GM21737 (cell line): ENCODE results near the gene CHST12.
"Not testable (repeated sequence)": the region's sequence is repeated elsewhere in the genome, so short reads cannot be mapped to it uniquely, and the experiment has no call there.

ENCODE experiments used
- ATAC-seq: cut with Tn5 transposase; IDR thresholded peaks from one replicate; pipeline ENCODE4 v1.9.1; 2021; ENCODE audit warnings: mild to moderate bottlenecking, moderate library complexity; ENCODE audit not compliant: unreplicated experiment

CHST12 gene

DNA sequence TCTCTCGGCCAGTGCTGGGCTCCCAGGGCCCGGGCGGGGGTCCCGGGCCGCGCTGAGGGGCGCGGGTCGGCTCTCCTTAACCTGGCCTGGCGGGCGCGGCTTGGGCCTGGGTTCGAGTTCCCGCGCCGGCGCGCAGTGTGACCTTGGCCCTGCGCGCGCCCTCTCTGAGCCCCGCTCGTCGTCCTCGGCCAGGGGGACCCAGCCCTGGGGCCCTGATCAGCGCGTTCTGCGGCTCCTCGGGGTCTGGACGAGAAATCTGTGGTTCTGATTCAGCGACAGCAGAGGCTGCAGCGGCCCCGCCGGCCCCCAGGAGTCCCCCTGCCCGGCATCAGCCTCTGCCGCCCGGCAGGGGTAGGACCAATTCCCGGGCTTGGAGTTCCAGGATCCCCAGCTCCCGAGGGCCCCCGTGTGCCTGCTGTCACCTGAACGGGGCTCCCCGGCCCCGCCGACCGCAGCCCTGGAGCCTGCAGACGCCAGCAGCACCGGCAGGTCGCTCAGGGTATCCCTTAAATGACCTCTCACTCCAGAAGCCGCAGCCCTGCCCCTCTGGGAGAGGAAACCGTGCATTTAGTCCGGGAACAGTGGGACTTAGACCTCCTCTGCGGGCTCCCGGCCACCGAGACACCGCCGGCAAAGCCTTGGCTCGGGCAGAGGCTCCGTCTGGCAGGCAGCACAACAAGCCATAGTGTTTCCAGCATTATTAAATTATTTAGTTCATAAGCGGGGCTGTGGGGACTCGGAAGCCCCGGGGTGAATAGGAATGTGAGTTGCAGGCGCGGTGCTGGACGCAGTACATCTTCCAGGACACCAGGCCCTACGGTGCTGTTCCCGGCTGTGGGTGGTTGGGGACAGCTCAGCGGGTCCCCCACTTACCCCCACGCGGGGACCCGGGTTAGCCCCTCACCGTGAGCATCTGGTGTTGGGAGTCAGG lies 572 bp downstream of the CHST12 start:
- peak; percentile 11 for ATAC-seq

DNA sequence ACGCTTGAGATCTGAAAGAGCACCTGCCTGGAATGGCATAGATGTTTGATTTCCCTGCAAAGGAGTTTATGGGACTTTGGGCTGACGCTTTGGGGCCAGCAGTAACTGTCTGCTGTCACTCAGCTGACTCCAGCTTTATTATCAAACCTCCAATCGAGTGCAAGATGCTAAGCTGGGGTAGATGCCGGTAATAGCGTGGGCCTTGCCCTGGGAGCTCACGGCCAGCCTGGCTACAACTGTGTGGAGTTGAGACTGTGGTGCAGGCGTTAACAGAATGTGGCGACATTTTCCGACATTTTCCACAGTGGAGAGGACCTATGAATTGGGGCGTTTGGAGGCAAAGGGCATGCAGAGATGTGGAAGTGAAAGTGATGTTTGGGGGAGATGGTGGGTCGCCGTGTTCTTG lies 1.3 kb downstream of the CHST12 start:
- ATAC-seq: no peak

DNA sequence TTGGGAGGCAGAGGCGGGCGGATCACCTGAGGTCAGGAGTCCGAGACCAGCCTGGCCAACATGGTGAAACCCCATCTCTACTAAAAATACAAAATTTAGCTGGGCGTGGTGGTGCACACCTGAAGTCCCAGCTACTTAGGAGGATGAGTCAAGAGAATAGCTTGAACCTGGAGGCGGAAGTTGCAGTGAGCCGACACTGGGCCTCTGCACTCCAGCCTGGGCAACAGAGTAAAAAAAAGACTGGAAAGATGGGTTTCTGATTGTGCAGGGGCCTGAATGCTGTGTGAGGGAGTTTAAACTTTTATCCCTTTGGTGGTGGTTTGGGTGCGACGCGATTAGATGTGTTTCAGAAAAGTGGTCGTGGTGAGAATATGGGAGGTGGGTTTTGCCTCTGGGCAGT lies 1.8 kb downstream of the CHST12 start:
- no peak for ATAC-seq

DNA sequence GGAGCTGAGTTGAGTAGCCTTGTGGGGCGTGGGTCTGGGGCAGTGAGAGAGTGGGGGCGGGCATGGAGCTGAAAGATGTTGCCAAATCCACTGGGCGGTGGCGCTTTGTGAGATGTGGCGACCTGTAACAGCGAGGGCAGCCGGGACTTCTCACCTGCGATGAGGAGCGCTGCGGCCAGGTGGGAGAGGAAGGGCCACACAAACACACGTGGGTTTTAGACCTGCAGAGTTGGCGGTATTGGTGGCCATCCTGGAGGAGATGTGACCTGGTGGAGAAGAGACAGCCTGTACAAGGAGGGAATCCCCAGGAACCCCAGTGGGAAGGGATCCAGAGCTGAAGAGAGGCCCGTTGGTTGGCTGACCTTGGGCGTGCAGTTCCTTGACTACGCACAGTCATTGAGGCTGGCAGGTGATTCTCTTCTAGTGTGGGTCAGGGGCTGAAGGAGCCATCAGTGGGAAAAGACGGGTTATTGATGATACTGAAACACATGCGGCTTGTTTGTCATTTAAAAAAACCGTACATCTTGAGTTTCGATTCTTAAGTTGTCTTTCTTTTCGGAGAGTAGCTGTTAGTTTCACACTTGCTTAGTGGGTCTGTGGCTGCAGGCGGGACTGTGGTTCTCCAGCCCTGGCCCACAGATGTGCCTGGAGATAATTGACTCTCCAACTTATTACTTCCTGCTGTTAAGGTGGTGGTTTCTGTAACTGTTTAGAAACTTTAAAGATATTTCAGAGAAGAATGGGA lies 2.4 kb downstream of the CHST12 start:
- peak; percentile 36 for ATAC-seq

DNA sequence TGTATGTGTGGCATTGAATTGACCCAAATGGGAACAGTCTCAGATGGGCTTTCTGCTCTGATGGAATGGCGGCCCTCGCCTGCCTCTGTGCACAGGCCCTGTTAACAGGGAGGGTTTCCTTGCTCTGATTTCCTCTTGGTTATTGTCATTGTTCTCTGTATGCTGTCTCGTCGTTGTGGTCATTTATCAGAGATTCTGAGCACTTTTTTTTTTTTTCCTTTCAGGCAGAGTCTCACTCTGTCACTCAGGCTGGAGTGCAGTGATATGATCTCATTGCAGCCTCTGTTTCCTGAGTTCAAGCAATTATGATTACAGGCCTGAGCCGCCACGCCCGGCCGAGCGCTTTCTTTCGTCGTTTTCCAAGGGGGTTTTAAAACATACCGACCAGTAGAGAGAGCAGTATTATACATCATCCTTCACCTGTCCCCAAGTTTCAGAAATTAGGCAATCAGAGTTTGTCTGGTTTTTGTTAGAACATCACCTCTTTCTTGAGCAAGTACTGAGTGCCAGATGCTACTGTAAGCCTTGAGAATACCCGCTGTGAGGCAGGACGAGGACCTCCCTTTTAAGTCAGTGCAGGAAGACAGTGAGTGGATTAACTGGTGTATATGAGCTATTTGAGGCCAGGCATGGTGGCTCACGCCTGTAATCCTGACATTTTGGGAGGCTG lies 6.5 kb downstream of the CHST12 start:
- no peak for ATAC-seq

DNA sequence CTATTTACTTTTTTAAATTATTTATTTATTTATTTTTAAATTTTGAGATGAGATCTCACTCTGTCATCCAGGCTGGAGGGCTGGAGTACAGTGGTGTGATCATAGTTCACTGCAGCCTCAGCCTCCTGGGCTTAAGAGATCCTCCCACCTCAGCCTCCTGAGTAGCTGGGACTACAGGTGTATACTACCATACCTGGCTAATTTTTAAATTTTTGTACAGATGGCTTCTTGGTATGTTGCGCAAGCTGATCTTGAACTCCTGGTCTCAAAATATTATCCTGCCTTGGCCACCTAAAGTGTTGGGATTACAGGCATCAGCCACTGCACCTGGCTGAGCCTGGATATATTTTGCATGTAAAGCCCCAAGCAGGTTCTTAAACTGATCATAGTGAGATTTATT lies 7.6 kb downstream of the CHST12 start:
- no peak for ATAC-seq

DNA sequence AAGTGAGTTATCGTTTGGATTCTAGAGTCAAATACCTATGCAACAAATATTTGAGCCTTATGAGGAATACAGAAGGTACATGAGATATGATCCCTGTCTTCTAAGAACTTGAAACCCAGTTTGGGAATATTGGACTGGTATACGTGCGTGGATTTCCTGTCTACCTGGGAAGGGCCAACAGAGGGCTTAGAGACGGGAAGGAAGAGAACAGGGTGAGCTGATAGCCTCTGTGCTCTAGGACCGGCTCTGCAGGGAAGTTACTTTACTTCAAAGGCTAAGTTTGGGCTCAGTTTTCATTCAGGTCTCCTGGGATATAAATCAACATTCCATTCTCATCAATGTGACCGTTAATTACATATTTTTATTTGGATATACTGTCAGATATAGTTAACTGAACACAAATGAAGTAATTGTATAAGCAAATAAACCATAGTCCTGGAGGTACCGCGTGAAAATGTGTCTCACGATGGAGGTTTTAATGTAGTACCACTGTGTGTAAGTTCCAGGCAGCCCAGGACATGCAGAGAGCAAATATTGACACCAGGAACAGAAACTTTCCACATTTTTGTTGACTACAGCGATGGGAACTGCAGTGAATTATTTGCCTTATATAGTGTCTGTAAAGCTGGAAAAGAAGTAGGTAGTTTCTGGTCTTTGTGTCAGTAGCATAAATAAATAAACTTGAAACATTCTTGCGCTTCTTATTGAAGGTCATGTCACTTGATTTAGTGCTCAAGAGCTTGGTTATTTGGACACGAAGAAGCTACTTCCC lies 8.6 kb downstream of the CHST12 start:
- no peak for ATAC-seq

DNA sequence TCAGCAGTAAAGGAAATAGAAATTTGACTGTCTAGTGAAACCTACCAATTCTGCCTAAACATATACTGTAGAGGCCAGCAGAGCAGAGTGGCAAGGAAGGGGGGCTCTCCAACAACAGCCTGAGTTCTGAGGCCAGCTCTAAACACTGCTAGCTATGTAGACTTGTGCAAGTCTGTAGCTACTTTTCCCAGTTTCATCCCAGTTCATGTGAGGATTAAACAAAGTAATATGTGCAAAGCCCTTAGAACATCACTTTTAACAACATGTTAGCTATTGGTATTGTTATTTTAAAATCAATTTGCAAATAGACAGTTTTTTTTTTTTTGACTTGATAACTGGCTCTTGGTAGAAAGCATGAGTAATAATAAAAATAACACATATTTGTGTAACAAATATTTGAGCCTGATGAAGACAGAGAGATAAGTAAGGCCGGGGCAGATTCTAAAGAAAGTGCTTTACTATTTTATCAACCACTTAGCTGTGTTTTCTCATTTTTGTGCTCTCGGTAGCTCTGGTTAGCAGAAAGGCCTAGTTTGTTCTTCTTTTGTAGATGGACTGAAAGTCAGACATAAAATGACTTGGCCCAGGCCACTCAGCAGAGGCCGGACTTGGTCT lies 9.3 kb downstream of the CHST12 start:
- no peak for ATAC-seq

DNA sequence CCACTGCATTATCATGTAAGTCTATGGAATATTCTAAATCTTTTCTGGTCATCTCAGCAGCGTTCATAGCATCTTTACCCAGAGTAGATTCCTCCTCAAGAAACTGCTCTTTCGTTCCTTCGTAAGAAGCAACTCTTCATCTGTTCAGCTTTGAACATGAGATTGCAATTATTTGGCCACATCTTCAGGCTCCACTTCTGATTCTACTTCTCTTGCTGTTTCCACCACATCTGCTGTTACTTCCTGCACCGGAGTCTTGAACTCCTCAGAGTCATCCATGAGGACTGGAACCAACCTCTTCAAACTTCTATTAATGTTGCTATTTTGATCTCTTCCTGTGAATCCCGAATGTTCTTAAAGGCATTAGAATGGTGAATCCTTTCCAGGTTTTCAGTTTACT lies 12.7 kb downstream of the CHST12 start:
- ATAC-seq: no peak

DNA sequence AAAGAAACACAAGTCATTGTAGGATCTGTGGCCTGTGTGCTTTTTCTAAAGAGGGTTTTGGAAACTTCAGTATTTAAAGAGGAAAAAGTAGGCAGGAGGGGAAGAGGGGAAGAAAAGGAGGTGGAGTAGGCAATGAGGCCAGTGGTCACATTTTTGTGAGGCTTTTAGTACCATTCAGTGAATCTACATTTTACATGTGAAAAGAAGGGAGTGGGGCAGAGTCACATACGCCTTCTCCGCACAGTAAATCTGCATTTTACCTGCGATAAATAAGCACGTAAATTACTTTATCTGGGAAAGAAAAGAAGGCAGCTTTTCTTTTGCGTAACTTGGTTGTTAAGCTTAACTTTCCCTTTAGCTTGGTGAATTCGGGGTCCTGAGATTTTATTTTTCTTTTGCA lies 13.2 kb downstream of the CHST12 start:
- no peak for ATAC-seq

DNA sequence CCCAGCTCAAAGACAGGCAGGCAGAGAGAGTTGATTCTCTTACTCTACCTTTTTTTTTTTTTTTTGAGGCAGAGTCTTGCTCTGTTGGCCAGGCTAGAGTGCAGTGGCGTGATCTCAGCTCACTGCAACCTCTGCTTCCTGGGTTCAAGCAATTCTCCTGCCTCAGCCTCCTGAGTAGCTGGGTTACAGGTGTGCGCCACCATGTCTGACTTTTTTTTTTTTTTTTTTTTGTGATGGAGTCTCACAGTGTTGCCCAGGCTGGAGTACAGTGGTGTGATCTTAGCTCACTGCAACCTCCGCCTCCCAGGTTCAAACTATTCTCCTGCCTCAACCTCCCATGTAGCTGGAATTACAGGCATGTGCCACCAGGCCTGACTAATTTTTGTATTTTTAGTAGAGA lies 13.8 kb downstream of the CHST12 start:
- not testable (repeated sequence) for ATAC-seq

DNA sequence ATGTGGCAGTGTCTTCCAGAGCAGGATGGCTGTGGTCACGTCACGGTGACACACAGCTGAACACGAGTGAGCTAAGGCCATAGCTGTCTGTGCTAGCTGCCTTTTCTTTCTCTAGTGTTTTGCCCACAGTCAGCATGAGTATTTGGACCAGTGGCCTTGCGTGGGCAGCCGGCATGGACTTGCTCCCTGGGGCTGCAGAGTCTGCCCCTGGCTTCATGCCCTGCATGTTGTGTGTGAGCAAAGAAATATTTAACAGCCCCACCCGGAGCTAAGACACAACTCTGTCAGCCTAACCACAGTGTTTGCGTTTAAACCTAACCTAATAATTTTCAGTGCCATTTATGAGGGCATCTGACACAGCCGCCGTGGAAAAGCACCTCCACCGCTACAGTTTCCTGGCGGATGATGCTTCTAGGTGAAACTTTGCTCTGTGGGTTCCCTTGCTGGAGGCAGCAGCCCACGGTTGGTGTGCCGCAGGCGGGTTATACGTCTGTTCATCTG lies 14.6 kb downstream of the CHST12 start:
- ATAC-seq: no peak

DNA sequence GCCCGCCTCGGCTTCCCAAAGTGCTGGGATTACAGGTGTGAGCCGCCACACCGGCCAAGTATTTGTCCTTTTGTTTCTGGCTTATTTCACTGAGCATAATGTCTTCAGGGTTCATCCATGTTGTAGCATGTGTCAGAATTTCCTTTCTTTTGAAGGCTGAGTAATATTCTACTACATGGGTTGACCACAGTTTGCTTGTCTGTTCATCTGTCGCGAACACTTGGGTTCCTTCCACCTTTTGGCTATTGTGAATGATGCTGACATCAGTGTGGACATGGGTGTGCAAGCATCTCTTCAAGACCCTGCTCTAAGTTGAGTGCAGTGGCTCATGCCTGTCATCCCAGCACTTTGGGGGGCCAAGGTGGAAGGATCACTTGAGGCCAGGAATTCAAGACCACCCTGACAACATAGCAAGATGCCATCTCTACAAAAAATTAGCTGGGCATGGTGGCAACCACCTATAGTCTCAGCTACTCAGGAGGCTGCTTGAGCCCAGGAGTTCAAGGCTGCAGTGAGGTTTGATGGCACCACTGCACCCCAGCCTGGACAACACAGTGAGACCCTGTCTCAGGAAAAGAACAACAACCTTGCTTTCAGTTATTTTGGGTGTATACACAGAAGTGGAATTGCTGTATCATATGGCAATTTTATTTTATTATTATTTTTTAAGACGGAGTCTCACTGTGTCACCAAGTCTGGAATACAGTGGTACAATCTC lies 17.0 kb downstream of the CHST12 start:
- no peak for ATAC-seq

DNA sequence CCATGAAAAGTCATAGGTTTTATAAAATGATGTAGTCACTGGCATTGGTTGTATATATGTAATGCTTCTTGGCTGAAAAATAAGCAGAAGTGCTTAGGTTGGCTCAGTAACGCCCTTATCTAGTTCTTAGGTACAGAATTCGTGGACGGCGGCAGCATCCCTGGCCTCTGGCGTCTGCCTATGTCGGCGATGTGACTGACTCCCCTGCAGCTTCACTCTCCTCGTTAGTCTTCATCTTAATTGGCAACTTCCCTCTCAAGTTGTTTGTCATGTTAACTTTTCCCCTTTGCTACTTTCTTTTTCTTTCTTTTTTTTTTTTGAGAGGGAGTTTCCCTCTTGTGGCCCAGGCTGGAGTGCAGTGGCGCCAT lies 18.5 kb downstream of the CHST12 start:
- no peak for ATAC-seq

DNA sequence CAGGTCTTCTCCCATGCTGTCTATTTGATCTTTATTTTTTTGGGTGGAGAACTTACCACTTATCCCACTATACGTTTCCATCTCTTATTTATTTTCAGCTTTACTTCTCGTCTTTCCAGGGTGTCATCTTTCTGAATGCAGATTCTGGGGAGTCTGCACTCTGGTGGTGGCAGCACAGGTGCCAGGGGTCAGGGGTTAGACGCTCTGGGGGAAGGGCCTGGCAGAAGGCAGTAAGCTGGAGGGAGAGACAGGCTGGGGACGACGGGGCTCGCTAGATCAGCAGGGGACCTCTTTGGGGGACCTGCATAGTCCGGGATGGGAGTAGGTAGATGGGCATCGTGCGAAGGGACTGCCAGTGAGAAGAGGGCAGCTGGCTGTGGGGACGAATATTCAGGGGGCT lies 22.3 kb downstream of the CHST12 start:
- no peak for ATAC-seq

DNA sequence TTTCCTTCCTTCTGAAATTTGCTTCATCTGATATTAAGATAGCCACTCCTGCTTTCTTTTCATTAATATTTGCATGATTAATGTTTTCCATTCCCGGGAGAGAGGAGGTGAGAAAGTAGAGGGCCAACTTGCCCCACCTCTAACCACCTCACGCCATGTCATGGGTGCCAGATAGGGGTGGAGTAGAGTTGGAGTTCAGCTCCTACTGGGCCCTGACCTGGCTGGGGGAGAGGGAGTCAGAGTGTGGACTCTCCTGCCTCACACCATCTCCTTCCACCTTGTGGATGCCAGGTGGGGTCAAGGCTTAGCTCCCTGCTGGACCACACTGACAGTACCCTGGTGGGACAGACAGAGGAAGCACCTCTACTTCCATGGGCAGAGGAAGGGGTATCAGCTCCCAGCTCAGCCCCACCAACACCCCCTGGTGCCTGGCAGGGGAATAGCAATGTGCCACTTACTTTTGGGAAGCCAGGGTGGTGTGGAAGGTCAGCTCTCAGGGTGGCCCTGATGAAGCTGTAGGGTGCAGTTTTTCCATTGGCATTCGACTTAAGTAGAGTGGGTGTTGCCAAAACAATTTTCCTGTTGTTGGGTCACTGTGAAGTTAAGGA lies 28.0 kb downstream of the CHST12 start:
- no peak for ATAC-seq

DNA sequence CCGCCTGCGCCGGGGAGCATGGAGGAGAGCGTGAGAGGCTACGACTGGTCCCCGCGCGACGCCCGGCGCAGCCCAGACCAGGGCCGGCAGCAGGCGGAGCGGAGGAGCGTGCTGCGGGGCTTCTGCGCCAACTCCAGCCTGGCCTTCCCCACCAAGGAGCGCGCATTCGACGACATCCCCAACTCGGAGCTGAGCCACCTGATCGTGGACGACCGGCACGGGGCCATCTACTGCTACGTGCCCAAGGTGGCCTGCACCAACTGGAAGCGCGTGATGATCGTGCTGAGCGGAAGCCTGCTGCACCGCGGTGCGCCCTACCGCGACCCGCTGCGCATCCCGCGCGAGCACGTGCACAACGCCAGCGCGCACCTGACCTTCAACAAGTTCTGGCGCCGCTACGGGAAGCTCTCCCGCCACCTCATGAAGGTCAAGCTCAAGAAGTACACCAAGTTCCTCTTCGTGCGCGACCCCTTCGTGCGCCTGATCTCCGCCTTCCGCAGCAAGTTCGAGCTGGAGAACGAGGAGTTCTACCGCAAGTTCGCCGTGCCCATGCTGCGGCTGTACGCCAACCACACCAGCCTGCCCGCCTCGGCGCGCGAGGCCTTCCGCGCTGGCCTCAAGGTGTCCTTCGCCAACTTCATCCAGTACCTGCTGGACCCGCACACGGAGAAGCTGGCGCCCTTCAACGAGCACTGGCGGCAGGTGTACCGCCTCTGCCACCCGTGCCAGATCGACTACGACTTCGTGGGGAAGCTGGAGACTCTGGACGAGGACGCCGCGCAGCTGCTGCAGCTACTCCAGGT lies 29.7 kb downstream of the CHST12 start:
- no peak for ATAC-seq
